Ecto neural progenitor cell (in vitro differentiated cells): ENCODE results near the gene LPP.
A peak's percentile ranks its signal among the peaks of the same experiment; 100 is the strongest.
"Not testable (repeated sequence)": the region's sequence is repeated elsewhere in the genome, so short reads cannot be mapped to it uniquely, and the experiment has no call there.

Experiments
- DNase-seq: peaks from one replicate; pipeline ENCODE4 v3.0.0-alpha.2; 2018; ENCODE audit warnings: low spot score

The LPP gene, protein sequence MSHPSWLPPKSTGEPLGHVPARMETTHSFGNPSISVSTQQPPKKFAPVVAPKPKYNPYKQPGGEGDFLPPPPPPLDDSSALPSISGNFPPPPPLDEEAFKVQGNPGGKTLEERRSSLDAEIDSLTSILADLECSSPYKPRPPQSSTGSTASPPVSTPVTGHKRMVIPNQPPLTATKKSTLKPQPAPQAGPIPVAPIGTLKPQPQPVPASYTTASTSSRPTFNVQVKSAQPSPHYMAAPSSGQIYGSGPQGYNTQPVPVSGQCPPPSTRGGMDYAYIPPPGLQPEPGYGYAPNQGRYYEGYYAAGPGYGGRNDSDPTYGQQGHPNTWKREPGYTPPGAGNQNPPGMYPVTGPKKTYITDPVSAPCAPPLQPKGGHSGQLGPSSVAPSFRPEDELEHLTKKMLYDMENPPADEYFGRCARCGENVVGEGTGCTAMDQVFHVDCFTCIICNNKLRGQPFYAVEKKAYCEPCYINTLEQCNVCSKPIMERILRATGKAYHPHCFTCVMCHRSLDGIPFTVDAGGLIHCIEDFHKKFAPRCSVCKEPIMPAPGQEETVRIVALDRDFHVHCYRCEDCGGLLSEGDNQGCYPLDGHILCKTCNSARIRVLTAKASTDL

DNA sequence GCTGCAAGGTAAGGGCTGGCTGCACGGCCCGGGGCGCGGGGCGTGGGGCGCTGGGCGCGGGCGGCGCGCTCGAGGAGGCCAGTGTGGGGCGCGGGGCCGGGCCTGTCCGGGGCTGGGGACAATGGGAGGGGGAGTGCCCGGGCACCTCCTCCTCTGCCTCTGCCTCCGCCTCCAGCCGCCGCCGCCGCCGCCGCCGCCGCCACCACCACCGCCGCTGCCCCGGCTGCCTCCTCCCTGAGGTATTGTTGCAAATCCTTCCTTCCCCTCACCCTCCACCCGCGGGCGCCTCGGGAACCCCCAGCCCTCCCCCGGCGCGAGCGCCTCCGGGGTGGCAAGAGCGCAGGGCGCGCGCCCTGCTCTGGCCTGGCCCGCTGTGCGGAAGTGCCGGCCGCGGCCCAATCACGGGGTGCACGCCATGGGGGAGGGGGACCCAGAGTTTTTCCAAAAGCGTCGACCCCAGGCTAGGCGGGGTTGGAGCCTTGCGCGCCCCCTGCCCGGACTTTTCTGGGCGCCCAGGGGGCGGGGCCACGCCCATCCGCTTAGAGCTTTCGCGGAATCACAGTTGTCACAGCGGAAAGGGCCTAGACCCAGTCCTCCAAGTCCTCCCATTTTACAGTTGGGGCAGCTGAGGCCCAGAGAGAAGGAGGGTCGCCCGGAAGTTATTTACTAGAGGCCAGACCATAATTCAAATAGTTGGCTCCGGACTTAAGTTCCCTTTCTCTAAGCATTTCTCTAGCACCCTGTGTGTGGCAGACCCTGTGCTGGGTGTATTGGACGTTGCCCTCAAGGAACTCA is at the start of gene LPP:
Gene LPP, plus strand, starts transcription at position 144 of the 795 bp plus-strand sequence. CDS start 251,964 bp downstream, outside the sequence.
- DNase-seq: peak; percentile 91

DNA sequence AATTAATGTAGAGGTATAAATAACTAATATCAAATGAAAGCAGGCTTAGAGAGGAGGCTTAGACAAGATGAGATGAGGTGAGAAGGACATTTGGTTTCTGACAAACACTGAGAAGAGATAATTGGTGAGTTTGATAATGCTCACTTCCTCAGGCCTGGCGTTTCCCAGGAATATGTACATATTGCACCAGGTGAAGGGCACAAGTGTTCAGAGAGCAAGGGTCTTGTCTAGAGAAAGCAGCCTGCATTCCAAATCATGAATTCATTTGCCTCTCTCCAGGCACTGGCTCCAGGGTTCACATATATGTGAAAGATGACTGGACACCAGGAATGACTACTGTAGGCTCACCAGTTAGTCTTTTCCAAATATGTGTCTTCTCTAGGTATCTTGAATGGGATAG is 48.0 kb upstream of the LPP start:
- no peak for DNase-seq

DNA sequence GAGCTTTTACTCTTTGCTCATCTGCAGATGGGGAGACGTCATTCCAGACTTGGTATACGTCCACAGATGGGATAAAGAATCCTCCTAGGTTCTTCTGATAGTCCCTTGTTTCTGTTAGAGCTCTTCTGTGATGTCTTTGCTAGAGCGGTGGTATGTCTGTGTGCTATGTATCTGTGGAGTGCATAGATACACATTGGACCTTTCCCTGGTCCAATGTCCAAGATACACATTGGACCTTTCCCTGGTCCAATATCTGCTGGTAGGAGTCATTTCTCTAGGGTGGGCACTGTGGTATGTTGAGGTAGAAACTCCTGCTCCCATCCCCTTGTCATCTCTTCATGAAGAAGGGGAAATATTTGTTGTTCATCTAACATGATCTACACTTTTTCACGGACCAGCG is 47.5 kb upstream of the LPP start:
- DNase-seq: no peak

DNA sequence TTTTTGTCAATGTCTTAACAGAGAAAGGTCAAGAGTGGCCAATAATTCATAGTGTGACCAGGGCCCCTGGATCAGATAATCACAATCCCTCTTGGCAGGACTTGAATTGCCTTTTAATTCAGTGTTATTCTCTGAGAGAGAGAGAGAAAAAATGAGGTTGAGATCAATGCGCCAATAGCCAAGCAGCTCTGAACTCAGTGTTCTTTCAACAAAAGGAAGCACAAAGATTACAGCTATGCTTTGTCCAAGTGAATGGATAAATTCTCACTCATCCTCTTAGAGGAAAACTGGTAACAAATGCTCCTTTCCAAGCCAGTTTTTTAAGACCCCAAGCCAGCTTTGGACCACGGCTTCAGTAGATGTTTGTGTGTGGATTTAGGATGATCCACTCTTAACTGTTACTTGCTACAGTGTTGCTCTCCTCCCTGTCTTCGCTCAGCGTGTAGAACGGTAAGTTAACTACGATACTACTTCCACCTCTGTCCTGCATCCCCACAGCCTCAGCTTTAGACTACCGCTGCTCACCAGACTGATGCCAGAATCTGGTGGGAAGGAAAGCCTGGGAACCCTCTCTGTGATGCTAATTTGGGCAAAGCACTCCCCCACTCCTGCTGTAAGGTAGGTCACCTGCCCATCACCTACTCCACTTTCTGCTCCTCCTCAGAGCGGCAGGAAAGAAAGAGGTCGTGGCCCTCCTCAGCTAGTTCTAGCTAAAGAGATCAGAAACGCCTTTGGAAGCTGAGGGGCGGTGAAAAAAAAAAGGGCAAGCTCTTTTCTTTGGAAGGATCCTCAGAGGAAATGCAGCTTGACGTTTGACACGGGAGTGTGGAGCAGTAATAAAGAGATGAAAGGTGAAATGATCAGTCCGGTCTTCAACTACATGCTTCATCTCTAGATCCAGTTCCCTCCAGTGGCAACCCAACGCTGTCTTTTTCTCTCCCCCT is 46.8 kb upstream of the LPP start:
- no peak for DNase-seq

DNA sequence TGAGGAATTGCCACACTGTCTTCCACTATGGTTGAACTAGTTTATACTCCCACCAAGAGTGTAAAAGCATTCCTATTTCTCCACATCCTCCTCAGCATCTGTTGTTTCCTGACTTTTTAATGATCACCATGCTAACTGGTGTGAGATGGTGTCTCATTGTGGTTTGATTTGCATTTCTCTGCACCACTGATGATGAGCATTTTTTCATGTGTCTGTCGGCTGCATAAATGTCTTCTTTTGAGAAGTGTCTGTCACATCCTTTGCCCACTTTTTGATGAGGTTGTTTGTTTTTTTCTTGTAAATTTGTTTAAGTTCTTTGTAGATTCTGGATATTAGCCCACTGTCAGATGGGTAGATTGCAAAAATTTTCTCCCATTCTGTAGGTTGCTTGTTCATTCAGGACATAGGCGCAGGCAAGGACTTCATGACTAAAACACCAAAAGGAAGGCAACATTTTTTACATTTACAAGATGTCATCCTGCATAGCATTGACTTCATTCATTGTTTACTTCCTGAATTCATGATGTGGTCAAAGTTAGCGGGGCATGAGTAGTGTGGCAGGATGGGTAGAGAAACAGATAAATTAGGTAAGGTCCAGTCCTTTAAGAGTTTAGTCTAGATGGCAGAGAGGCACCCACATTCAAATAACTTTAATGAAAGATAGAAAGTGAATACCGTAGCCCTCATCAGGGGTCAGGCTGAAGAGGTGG is 45.1 kb upstream of the LPP start:
- DNase-seq: no peak

DNA sequence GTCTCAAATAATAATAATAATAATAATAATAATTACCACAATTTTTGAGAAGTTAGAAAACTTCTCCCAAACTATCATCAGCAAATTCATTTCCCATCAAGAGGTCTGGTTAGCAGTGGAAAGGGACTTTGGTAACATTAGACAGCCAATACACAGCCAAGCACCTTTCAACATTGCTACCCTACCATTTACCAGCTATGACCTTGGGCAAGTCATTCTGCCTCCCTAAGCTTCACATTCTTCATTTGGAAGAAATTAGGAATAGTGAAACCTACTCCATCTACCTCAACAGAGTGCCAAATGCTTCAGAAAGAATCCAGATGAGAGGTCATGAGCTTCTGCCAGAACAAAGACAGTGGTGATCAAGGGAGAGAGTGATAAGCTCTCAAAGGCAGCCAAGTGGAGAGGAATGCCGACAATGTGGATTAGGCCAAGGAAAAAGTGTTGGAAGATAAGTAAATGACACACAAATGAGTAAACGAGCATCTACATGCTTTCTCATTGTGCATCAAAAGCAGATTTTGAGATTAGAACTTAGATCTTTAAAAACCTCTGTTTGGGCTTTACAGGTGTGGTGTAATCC is 42.9 kb upstream of the LPP start:
- no peak for DNase-seq

DNA sequence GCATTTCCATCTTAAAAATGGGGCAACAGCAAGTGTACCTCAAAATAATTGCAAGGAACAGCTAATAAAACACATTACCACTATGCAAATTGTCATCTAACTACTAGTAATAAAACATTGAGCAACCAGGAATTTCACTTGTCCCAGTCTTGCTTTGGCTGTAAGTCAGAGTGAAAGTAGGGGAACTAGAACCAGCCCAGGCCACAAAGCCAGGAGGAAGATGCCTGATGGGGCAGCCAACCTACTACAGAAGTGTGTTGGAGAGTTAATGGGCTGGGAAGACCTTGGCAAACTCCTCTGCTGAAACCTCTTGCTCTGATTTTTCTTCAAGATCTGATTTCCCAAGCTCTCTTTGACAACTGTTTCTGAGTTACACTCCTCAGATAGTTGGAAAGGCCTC is 40.2 kb upstream of the LPP start:
- DNase-seq: no peak

DNA sequence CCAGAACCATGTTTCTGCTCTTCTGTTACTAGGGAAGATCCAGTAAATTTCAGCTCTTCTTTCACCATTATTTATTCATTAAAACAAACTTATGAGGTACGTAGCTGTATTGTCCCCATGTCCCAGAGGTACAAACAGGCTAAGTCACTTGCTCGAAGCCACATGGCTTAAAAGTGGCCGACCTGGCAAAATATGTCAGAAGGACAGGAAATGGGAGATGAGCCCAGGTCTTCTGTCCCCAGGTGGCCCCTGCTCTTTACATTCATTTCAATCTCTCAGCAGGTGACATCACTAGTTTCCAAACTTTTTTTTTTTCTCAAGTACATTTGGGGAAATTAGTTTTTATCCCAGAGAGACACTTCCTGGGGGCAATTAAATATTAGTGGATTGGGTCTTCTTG is 34.1 kb upstream of the LPP start:
- DNase-seq: no peak

DNA sequence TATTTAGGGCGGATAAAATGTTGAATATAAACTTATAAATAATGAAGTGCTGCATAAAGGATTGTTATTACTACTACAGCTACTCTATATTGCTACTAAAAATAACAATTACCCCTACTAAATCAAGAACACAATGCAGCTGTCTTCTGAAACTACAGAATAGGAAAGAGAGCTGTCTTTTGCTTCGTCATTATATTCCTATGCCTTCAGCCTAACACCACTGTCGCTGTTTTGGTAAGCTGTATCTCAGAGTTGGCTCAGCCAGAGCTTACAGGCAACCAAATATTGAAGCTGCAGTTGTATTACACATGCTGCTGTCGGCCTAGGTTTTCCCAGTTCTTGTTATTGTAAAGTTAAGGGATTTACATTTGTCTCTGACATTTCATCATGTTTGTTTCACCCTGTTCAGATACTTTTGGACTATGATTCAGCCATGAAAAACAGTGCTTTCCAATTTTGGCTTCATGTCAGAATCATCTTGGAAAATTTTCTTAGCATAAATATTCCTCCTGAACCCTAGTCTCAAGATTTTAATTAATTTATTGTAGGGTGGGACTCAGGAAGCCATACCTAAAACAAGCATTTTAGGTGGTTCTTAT is 31.3 kb upstream of the LPP start:
- no peak for DNase-seq

DNA sequence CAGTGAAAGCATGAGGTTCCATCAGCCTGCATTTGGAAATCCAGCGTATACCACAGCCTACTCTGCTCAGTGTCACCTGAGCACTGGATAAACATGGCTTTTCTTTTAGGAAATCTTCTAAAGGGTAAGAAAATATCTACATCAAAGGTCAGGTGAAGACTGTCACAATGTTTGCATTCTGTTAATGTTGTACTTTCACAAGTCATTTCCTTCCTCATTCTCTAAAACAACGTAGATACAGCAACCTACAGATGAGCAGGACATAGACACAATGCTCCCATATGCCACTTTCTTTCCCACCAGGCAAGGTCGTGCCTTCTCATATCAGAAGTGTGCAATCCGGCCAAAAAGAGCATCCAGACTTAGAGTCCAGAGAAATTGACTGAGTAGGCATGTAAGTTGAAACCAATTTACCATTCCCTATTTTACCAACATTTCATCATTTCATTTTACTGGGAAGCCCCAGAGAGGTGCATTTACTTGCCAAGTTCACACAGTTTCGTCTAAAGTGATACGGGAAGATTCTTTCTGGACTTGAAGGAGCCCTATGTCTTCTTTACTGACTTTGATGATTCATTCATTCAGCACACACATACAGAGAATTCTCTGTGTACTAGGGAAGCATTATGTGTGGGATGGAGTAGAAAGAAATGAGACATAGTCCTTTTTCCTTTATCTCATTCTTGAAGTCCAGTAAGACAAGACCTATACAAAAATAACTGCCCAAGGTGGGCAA is 30.6 kb upstream of the LPP start:
- no peak for DNase-seq

DNA sequence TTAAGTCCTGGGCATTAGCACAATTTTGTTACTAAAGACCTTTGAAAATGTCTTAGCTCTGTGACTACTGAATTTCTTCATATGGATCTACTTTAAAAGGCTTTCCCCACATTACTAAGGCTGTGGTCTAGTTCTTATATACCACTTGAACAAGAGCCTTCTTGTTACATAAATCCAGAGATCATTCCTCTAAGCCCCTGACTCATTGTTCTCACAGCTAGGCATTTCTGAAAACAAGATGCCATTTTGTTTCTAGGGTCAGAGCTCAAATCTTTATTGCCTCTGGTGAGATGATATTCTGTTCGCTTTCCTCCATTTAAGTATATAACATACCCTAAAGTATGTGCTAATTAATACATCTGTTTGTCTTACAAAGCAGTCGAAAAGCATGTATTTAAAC is 29.8 kb upstream of the LPP start:
- DNase-seq: no peak

DNA sequence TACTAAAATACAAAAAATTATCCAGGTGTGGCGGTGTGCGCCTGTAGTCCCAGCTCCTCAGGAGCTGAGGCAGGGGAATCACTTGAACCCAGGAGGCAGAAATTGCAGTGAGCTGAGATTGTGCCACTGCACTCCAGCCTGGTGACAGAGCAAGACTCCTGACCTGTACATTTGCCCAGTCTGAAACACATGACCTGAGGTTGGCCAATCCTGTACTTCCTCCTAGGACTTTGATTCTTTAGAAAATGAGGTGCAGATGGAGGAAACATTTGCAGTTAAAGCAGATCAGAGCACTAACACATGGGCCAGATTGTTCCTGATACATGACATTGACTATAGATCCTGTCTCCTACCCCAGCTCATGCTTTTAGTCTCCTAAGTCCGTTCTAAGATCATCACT is 28.9 kb upstream of the LPP start:
- DNase-seq: no peak

DNA sequence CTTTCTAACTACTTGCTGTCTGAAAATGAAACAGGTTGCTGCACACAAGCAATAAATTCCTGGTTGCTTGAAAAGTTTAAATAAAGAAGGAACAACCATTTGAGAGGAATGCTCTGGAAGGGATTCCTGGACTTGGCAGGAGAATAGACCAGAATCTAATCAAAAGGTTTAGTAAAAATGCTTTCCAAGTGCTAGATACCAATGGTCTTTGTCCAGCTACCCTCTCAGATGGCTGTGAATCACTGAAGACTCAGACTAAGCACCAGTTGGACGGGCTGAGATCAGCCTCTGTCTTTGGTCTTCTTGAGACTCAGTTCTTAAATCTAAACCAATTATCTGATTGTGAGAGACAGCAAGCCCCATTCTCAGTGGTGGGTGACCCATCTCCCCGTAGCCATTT is 27.7 kb upstream of the LPP start:
- DNase-seq: no peak

DNA sequence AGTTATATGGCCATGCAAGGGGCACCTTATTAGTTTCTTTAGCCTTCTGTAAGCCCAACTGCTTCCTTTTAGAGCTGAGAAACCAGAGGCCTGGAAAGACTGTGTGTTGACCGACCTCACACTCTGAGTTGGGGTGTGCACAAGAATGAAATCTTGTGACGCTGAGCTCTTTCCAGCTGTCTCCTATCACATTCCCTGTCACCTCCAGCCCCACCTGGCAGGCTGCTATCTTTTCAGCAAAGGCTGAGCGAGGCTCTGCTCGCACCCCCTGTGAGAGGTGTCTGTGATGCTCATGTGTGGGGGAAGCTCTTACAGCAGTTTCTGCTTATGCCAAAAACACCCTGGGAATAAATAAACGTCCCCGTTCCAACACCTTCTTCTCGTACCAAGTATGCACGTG is 27.0 kb upstream of the LPP start:
- no peak for DNase-seq

DNA sequence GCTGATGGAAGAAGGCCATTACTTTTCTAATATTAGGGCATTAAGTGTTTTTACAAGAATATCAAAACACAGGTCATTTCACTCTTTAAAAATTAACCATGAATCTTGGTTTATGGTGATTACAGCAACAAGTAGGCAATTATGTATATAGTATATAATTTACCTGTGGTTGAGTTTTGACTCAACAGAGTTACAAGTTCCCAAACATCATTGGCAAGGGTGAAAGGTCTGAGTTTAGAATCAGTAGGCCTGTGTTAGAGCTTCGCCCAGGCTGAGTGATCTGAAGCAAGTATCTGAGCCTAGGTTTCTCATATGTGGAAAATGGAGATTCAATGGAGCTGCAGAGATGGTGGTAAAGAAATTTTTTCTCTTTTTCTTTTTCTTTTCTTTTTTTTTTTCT is 25.1 kb upstream of the LPP start:
- DNase-seq: no peak

DNA sequence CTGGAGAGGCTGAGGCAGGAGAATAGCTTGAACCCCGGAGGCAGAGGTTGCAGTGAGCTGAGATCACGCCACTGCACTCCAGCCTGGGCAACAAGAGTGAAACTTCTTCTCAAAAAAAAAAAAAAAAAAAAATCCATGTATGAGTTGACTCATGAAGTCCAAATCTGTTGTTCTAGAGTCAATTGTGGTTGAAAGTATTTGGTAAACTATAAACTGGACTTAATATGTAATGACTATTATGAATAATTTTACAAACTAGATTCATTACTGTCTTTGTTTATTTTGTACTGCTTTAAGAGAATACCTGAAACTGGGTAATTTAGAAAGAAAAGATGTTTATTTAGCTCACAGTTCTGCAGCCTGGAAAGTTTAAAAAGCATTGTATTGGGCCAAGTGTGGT is 22.9 kb upstream of the LPP start:
- not testable (repeated sequence) for DNase-seq

DNA sequence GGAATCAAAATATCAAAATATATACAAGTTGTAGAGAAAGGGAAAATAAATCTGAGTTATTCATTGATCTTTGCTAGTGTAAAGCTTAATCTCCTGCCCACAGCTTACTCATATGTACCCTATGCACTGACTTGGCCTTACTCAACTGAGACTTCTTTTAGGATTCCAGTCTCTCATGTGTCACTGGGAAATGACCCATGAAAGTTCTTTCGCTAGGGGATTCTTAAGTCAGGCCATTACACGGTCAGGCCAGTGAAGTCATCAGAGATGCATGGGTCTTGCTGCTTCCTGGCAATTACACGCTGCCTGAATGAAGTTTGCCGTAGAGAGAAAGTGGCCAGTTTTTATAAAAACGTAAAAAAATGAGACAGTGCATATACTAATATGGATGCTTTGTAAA is 20.7 kb upstream of the LPP start:
- DNase-seq: no peak

DNA sequence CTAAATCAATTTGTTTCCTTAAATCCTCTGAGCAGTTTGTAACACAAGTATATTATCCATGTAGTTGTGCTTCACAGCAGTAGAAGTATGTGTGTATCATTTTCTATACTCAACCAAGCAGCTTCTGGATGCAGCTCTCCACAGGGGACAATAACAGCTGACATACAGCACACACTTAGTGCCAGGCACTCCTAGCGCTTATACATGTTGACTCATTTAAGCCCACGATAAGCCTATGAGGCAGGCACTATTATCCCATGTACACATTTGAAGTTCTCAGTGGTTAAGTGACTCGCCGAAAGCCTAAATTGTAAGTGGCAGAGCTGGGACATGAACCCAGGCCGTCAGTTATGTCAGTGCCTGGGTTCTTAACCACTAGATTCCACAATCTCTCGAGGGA is 20.3 kb upstream of the LPP start:
- no peak for DNase-seq

DNA sequence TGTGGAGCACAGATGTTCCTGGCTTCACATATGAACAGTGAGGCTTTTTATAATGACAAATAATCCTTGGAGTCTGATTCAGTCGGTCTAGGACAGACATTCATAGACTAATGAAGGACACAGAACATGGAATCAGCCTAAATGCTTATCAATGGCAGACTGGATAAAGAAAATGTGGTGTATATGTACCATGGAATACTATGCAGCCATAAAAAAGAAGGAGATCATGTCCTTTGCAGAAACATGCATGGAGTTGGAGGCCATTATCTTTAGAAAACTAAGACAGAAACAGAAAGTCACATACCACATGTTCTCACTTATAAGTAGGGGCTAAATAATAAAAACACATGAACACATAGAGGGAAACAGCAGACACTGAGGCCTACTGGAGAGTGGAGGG is 19.9 kb upstream of the LPP start:
- no peak for DNase-seq

DNA sequence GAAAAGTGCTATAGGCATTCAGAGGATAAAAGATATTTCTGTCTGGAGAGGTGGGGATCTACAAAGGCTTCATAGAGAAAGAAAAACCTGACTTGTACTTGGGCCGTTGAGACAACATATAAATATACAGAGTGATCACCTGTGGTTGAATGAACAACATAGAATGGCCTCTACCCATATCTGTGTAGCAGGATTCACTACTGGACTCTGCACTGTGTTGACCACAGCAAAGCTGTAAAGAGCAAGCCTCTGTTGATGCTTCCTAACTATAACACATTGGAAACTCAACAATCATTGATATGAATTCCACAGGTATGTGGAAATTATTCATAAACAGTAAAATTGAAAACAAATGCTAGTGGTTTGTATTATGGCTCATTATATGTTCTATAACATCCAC is 19.1 kb upstream of the LPP start:
- no peak for DNase-seq
